Measurements from ENCODE around the gene PTGES2.

The PTGES2 gene

GRCh38 chr9:128153060-128153946, 25.8 kb upstream of the PTGES2 start:
- DNase-seq (ENCODE audit: low read depth, low spot score): no peak

GRCh38 chr9:128152133-128153059, 24.9 kb upstream of the PTGES2 start:
- no peak for DNase-seq (ENCODE audit: low read depth, low spot score)

- DNase-seq (ENCODE audit: low read depth, low spot score): no peak
Observed at GRCh38 chr9:128151309-128152132, 24.0 kb upstream of the PTGES2 start.

GRCh38 chr9:128150594-128151308, 23.2 kb upstream of the PTGES2 start:
- no peak for DNase-seq (ENCODE audit: low read depth, low spot score)

GRCh38 chr9:128149951-128150593, 22.5 kb upstream of the PTGES2 start:
- no peak for DNase-seq (ENCODE audit: low read depth, low spot score)

- no peak for DNase-seq (ENCODE audit: low read depth, low spot score)
Observed at GRCh38 chr9:128149001-128149701, 21.6 kb upstream of the PTGES2 start, which contains the start of gene LCN2. LCN2 (plus strand) TSS chr9:128149453; CDS start chr9:128149526, 73 bp downstream.

- DNase-seq (ENCODE audit: low read depth, low spot score): no peak
Observed at GRCh38 chr9:128148509-128149000, 21.0 kb upstream of the PTGES2 start.

GRCh38 chr9:128146591-128147120, 19.1 kb upstream of the PTGES2 start:
- no peak for DNase-seq (ENCODE audit: low read depth, low spot score)

GRCh38 chr9:128145951-128146351, 18.4 kb upstream of the PTGES2 start:
- DNase-seq (ENCODE audit: low read depth, low spot score): no peak

- DNase-seq (ENCODE audit: low read depth, low spot score): no peak
Observed at GRCh38 chr9:128145536-128145935, 18.0 kb upstream of the PTGES2 start.

- no peak for DNase-seq (ENCODE audit: low read depth, low spot score)
Observed at GRCh38 chr9:128144239-128145181, 17.0 kb upstream of the PTGES2 start.

GRCh38 chr9:128143525-128144238, 16.2 kb upstream of the PTGES2 start:
- no peak for DNase-seq (ENCODE audit: low read depth, low spot score)

GRCh38 chr9:128142596-128142995, 15.1 kb upstream of the PTGES2 start:
- no peak for DNase-seq (ENCODE audit: low read depth, low spot score)

GRCh38 chr9:128142061-128142460, 14.5 kb upstream of the PTGES2 start:
- DNase-seq (ENCODE audit: low read depth, low spot score): no peak

- DNase-seq (ENCODE audit: low read depth, low spot score): no peak
Observed at GRCh38 chr9:128141604-128142003, 14.1 kb upstream of the PTGES2 start.

GRCh38 chr9:128139621-128140020, 12.1 kb upstream of the PTGES2 start:
- DNase-seq (ENCODE audit: low read depth, low spot score): no peak

GRCh38 chr9:128138001-128138400, 10.5 kb upstream of the PTGES2 start:
- DNase-seq (ENCODE audit: low read depth, low spot score): no peak

Measured in activated naive CD8-positive, alpha-beta T cell treated with anti-CD3 and anti-CD28 coated beads, Interleukin-2, amount 50 U/mL, for 16 hours (primary cell).